NCI-H2029 (cell line): ENCODE results near the gene SPPL2C.
"Not testable (repeated sequence)": the region's sequence is repeated elsewhere in the genome, so short reads cannot be mapped to it uniquely, and the experiment has no call there.

ENCODE experiments used
- DNase-seq: peaks from one replicate; lab custom pipeline; 2025; lab: John Stamatoyannopoulos, UW

SPPL2C gene

GRCh38 chr17:45851022-45851421 is 6.3 kb downstream of the SPPL2C start:
- no peak for DNase-seq

DNA sequence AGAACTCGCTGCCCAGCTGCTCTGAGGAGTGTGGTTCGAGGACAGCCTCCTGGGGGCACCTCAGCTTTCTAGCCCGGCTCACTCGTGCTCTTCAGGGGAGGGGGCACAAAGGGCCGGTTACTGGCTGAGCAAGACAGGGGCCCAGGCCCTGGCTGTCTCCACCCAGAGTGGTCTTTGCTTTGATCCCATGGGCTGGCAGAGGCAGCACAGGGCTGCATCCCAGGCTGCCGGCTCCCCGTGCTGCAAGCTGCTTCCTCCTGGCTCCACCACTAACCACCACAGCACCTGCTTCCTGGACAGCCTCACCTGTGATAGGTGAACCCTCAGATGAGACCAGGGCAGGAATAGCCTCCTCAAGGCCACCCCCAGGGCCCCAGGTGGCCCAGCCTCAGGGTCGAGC is 6.8 kb downstream of the SPPL2C start:
- no peak for DNase-seq

DNA sequence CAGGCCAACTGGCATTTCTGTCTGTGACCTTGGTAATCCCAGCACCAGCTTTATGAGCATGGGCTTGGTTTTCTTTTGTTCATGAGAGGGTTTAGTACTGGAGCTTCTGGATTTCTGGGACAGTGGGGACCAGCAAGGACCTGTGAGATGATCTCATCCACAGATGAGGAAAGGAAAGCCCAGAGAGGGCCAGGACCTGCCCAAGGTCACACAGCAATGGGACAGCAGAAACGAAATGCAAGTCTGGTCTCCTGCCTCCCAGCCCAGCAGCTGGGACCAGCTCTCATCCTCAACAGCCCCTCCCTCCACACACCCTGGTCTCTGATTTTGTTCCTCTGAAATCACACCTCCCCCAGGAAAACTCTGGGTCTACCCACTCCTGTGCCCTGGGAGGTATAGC is 7.2 kb downstream of the SPPL2C start:
- no peak for DNase-seq

- DNase-seq = peak; percentile 54
Measured at GRCh38 chr17:45852535-45853297, 8.0 kb downstream of the SPPL2C start.

- no peak for DNase-seq
Measured at GRCh38 chr17:45854209-45854608, 9.5 kb downstream of the SPPL2C start.

- DNase-seq = no peak
Measured at GRCh38 chr17:45855691-45856336, 11.1 kb downstream of the SPPL2C start.

GRCh38 chr17:45857977-45858708 is 13.5 kb downstream of the SPPL2C start:
- no peak for DNase-seq

DNA sequence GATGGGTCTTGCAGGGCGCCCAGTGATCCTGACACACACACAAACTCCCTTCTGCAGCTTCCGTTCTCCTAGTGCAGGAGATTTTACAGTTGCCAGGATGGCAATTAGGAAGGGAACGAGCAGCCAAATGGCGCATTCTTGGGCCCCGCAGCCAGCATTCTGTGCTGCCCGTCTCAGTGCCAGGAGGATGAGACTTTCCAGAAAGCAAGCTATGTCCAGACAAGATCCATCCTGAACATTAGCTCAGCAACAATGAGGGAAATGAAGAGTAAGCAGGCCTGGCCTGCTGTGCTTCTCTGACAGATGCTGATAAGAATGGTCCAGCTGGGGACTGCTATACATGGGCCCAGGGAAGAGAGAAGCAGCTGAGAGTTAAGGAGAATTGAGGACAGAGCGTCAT is 16.5 kb downstream of the SPPL2C start:
- DNase-seq = no peak

- DNase-seq = not testable (repeated sequence)
Measured at GRCh38 chr17:45862127-45862526, 17.4 kb downstream of the SPPL2C start.

GRCh38 chr17:45863857-45864654 is 19.4 kb downstream of the SPPL2C start:
- DNase-seq = no peak

DNA sequence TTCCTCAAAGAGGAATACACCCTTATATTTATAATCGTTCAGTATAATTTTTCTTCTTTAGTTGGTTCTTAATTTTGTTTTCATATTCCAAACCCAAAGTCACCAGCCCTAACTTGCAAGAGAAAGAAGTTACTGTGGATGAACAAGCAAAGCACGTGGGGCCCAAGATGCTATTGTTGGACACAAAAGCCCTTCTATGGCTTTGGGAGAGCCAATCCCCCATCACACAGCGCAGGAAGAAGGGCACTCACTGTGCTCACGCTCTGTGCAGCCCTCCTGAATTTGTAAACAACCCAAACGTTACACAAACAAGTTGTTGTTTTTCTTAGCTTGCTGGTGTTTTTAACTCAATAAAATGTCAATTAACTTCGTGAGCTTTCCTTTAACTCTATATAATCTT is 22.5 kb downstream of the SPPL2C start:
- DNase-seq = no peak

DNA sequence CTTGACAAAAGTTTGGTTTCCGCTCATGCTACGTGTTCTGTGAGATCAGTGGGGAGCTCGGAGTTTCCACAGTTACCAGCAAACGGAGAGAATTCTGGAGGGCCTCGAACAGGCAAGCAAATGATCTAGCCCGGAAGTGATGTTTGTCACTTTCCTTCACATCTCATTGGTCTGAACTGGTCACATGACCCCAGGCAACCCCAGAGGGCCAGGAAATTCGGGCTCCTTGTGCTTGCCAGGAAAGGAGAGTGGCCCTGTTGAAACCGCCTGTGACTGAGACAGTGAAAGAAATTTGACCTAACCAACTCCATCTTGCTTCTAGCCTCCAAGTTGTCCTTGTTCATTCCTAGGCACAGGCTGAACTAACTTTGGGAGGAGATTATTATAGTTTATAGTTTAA is 23.0 kb downstream of the SPPL2C start:
- peak; percentile 55 for DNase-seq

GRCh38 chr17:45868276-45868675 is 23.6 kb downstream of the SPPL2C start:
- no peak for DNase-seq

DNA sequence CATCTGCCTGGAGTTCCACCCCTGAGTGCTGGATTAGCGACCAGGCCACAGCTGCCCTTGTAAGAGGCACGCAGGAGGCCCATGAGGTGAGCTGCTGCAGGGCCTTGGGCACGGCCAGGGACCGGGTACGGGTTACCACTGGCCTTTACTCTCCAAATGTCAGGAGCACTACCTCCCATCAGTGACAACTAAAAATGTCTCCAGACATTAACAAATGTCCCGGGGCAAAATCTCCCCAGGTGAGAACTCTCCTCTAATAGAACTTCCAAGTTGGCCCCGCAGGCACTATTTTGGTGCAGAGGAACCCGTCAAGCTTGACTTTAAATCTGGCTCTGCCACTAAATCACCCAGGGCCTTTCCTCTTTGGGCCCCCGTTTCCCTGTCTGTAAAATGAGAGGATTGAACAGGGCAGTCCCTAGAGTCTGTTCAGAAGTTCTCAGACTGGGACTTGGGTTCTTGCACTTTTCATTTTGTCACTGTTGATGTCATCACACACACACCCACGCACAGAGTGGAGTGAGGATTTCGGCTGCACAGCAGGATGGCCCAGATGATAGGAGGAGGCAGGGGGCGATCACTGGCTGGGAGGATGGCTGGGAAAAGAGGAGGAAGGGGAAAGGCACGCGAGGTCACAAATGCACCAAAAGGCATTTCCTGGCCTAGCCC is 25.1 kb downstream of the SPPL2C start:
- DNase-seq = no peak

- DNase-seq = no peak
Measured at GRCh38 chr17:45870342-45870974, 25.8 kb downstream of the SPPL2C start.

DNA sequence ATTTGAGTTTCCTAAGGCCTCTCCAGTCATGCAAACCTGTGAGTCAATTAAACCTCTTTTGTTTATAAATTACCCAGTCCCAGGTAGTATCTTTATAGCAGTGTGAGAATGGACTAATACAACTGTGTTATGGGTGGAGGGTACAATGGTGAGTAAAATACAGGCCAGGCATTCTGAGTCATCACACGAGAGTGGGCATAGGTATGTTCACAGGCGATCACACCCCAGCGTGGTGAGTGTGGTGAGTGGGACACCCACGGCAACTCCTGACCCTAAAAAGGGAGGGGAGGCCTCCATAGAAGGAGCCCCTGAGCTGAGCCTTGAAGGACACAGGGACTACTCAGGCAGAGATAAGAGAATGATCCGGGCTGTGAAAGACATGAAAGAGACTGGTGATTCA is 27.0 kb downstream of the SPPL2C start:
- no peak for DNase-seq

GRCh38 chr17:45873728-45874127 is 29.0 kb downstream of the SPPL2C start:
- no peak for DNase-seq

DNA sequence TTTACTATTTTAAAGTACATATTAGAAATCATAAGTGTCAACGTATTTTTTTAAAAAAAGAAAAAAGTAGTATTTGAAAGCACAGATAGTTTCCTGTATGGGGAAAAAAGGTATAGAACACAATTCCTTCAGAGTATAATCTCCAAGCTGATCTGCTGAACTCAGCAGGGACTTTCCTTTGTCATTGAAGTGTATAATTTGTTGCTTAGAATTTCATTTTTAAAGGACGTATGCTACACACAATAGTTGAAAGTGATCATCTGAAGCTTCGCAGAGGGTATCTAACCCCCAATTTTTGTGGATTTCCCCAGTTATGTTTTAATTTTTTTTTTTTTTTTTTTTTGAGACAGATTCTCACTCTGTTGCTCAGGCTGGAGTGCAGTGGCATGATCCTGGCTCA is 29.5 kb downstream of the SPPL2C start:
- no peak for DNase-seq

DNA sequence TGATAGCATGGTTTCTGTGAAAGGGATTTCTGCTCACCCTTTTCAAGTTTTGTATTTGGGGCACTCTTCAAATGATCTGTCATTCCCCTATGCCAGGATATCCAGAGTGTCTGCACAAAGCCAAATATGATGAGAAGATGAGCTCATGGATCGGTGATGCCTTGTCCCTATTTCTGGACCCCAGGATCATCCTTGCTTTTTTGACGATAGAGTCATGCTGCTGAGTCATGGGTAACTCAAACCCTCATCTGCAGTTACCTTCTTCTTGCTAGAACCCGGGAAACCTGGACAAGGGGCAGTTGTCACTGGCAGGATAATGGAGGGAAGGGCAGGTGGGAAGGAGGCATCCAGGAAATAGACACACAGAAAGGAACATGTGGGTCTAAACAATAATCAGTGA is 31.9 kb downstream of the SPPL2C start:
- DNase-seq = no peak

DNA sequence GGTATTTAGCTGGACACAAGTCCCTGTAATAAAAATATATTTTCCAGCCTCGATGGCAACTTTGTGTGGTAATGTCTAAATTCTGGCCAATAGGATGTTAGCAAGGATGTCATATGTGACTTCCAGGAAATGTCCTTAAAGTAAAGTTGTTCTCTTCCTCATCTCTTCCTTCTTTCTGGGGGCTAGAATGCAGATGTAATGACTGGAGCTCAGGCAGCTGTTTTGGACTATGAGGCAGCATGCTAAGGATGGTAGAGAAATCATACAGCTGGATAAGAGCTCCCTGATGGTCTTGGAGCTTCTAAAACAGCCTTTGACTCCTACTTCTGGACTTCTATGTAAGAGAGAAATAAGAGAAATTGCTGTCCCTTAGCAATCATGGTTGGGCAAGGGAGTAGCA is 32.8 kb downstream of the SPPL2C start:
- DNase-seq = no peak

DNA sequence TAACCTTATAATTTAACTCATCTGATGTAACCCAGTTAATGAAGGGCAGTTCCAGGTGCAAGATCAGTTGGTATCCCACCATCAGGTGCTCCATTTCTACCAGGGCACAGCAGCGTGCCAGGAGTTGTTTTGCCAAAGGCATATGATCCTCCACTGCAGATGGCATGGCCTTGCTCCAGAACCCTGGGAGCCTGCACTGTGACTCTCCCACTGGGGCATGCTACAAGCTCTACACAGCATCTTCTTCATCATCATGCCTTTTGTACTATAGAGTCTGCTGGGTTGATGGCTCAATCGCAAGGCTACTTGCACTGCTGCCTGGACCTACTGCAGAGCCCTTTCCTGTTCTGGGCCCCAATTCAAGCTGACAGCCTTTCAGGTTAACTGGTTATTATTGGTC is 38.4 kb downstream of the SPPL2C start:
- no peak for DNase-seq
